HL-60 (cell line): Measurements from ENCODE around the gene CACNA1G.
A peak's percentile ranks its signal among the peaks of the same experiment; 100 is the strongest.

Experiments
- DNase-seq, 2 experiments: peaks; one replicate each; pipeline ENCODE4 v3.0.0-alpha.2; 2010 to 2020; ENCODE audit warnings: low read depth in 1 of 2, low spot score in 1 of 2
- H3K27ac ChIP-seq: fragments of 250-450 bp; sonication (Bioruptor Pico); replicated peaks from 2 replicates; pipeline ENCODE4 v1.5.1; 2020; ENCODE audit warnings: mild to moderate bottlenecking, moderate library complexity
- H3K27me3 ChIP-seq: fragments of 250-450 bp; sonication (Bioruptor Pico); 2 replicates; pipeline ENCODE4 v1.5.1; 2021; ENCODE audit warnings: mild to moderate bottlenecking, moderate library complexity; ENCODE audit not compliant: insufficient read depth, poor library complexity, severe bottlenecking
- H3K4me3 ChIP-seq: replicated peaks from 2 replicates; pipeline ENCODE4 v1.5.1; 2011; ENCODE audit warnings: mild to moderate bottlenecking, control low read depth, low read length; ENCODE audit not compliant: insufficient read depth
- GABPA ChIP-seq: IDR thresholded peaks from 2 replicates; pipeline ENCODE4 v1.6.1; 2012; ENCODE audit warnings: low read depth
- POLR2AphosphoS5 ChIP-seq: IDR thresholded peaks from 2 replicates; pipeline ENCODE4 v1.6.1; 2012; ENCODE audit warnings: low read depth
- REST ChIP-seq: IDR thresholded peaks from 2 replicates; pipeline ENCODE4 v1.6.1; 2012; ENCODE audit warnings: low read depth; ENCODE audit not compliant: insufficient replicate concordance
- SPI1 ChIP-seq: IDR thresholded peaks from 2 replicates; pipeline ENCODE4 v1.6.1; 2012; ENCODE audit warnings: low read depth, mild to moderate bottlenecking, borderline replicate concordance
- TF ChIP-seq, protein P1 (sequence below): IDR thresholded peaks from one replicate; pipeline ENCODE4 v1.5.1; 2011; ENCODE audit warnings: low read length, control low read depth, inconsistent platforms; ENCODE audit not compliant: insufficient read depth

The CACNA1G gene

DNA sequence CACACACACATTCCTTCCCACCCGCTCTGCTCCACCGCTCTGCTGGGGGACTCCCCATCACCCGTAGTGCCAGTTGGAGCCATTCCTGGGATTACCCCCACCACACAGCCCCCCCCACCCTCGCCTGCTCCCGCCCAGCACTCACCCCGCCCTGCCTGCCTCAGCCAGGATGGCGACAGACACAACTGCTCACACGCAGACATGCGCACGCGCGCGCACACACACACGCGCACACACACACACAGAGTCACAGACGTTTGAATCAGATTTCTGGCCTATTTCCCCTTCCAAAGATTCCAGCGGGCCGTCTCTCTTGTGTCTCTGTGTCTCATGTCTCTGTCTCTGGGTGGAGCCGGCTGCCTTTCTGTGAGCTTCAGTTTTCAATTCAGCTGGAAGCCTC, 4.4 kb downstream of the CACNA1G start:
- peaks cover 50% of the 10 kb centered on the region for H3K27me3 ChIP-seq
- H3K4me3 ChIP-seq: no peak overlapping the region
- TF ChIP-seq, protein P1, sequence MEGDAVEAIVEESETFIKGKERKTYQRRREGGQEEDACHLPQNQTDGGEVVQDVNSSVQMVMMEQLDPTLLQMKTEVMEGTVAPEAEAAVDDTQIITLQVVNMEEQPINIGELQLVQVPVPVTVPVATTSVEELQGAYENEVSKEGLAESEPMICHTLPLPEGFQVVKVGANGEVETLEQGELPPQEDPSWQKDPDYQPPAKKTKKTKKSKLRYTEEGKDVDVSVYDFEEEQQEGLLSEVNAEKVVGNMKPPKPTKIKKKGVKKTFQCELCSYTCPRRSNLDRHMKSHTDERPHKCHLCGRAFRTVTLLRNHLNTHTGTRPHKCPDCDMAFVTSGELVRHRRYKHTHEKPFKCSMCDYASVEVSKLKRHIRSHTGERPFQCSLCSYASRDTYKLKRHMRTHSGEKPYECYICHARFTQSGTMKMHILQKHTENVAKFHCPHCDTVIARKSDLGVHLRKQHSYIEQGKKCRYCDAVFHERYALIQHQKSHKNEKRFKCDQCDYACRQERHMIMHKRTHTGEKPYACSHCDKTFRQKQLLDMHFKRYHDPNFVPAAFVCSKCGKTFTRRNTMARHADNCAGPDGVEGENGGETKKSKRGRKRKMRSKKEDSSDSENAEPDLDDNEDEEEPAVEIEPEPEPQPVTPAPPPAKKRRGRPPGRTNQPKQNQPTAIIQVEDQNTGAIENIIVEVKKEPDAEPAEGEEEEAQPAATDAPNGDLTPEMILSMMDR: no peak
- TF ChIP-seq SPI1: no peak
- no peak for TF ChIP-seq GABPA
- TF ChIP-seq REST: no peak
- TF ChIP-seq POLR2AphosphoS5: no peak
- H3K27ac ChIP-seq: no peak overlapping the region
- peak in 1 of 2 experiments; percentile 14 for DNase-seq

- DNase-seq: no peak
- Histone ChIP-seq H3K27ac (no peak overlapping the region), H3K4me3 (no peak overlapping the region), H3K27me3 (peaks cover 46% of the 10 kb centered on the region)
- TF ChIP-seq REST: no peak
- TF ChIP-seq GABPA: no peak
- no peak for TF ChIP-seq POLR2AphosphoS5
- TF ChIP-seq SPI1: no peak
- TF ChIP-seq, protein P1: no peak
These were observed 5.2 kb downstream of the CACNA1G start for GRCh38 chr17:50565402-50566350.

- Histone ChIP-seq H3K27ac (no peak overlapping the region), H3K27me3 (peaks cover 42% of the 10 kb centered on the region), H3K4me3 (no peak overlapping the region)
- DNase-seq: no peak
- TF ChIP-seq REST (no peak), POLR2AphosphoS5 (no peak), GABPA (no peak), SPI1 (no peak)
- TF ChIP-seq, protein P1: no peak
These were observed 6.4 kb downstream of the CACNA1G start for GRCh38 chr17:50566886-50567285.
